ENCODE results near the gene TRAK2. TPM values are rescaled to one million over a fixed set of nuclear protein-coding genes. Genes with fewer than 3 reads are reported as not detected.

Gene TRAK2
- total and polyA plus RNA-seq, 8 donors, result 8.2 to 46.8 (median 27.2) TPM

GRCh38 chr2:201472411-201472810, 21.2 kb upstream of the TRAK2 start:
- H3K9me3 ChIP-seq, result no peaks in the 10 kb centered on the region
- intact Hi-C loops (cut with DNase I; ENCODE audit: low total_unique reads), result no loop called here

GRCh38 chr2:201471732-201472393, 20.6 kb upstream of the TRAK2 start:
- Histone ChIP-seq H3K4me1 (no peaks in the 10 kb centered on the region), H3K4me3 (no peak overlapping the region), H3K36me3 (peaks cover 6 to 90% (median 83%) of the 10 kb centered on the region in 4 donors), H3K9me3 (no peaks in the 10 kb centered on the region), H3K27ac (no peak overlapping the region), H3K27me3 (no peaks in the 10 kb centered on the region)
- intact Hi-C loops (cut with DNase I; ENCODE audit: low total_unique reads), result no loop called here
- TF ChIP-seq EP300 (IDR thresholded peaks at IDR 0.05), result no peak
- TF ChIP-seq POLR2AphosphoS5 (IDR thresholded peaks at IDR 0.05), result no peak
- TF ChIP-seq POLR2A (IDR thresholded peaks at IDR 0.05), result no peak
- TF ChIP-seq CTCF (IDR thresholded peaks at IDR 0.05), result no peak
- DNase-seq, result no peak
- 44 to 66% (median 57%) methylated on average over 3 of the region's 3 CpGs for WGBS, 5 donors

More at GRCh38 chr2:201472411-201472810, 21.2 kb upstream of the TRAK2 start:
- WGBS, 5 donors, result 78 to 88% (median 86%) methylated on average over 3 of the region's 3 CpGs
- Histone ChIP-seq H3K4me3 (no peak overlapping the region), H3K4me1 (no peaks in the 10 kb centered on the region), H3K27ac (no peak overlapping the region), H3K27me3 (no peaks in the 10 kb centered on the region), H3K36me3 (peaks cover 6 to 89% (median 82%) of the 10 kb centered on the region in 4 donors)
- no peak for TF ChIP-seq CTCF (IDR thresholded peaks at IDR 0.05)
- TF ChIP-seq POLR2A (IDR thresholded peaks at IDR 0.05), result no peak
- no peak for TF ChIP-seq EP300 (IDR thresholded peaks at IDR 0.05)
- TF ChIP-seq POLR2AphosphoS5 (IDR thresholded peaks at IDR 0.05), result no peak
- no peak for DNase-seq

GRCh38 chr2:201470821-201471731, 19.8 kb upstream of the TRAK2 start:
- intact Hi-C loops (cut with DNase I; ENCODE audit: low total_unique reads), result no loop called here
- no peak for DNase-seq
- Histone ChIP-seq H3K27me3 (no peaks in the 10 kb centered on the region), H3K4me1 (peaks cover 0 to under 1% (median 0%) of the 10 kb centered on the region in 4 donors), H3K9me3 (no peaks in the 10 kb centered on the region), H3K27ac (no peak overlapping the region), H3K4me3 (no peak overlapping the region), H3K36me3 (peaks cover 6 to 93% (median 78%) of the 10 kb centered on the region in 4 donors)
- WGBS, 5 donors, result 83 to 90% (median 86%) methylated on average over 9 of the region's 9 CpGs
- TF ChIP-seq EP300 (IDR thresholded peaks at IDR 0.05) (no peak), POLR2AphosphoS5 (IDR thresholded peaks at IDR 0.05) (no peak), POLR2A (IDR thresholded peaks at IDR 0.05) (no peak), CTCF (IDR thresholded peaks at IDR 0.05) (no peak)

GRCh38 chr2:201467666-201468065, 16.4 kb upstream of the TRAK2 start:
- peaks cover 7 to 92% (median 66%) of the 10 kb centered on the region in 4 donors for H3K36me3 ChIP-seq
- H3K4me3 ChIP-seq, result no peak overlapping the region
- peaks cover 0 to 12% (median 8%) of the 10 kb centered on the region in 4 donors for H3K4me1 ChIP-seq
- no peak for DNase-seq
- no peak overlapping the region for H3K27ac ChIP-seq
- no peaks in the 10 kb centered on the region for H3K27me3 ChIP-seq
- TF ChIP-seq EP300 (IDR thresholded peaks at IDR 0.05) (no peak), CTCF (IDR thresholded peaks at IDR 0.05) (no peak), POLR2A (IDR thresholded peaks at IDR 0.05) (no peak), POLR2AphosphoS5 (IDR thresholded peaks at IDR 0.05) (no peak)
- intact Hi-C loops (cut with DNase I; ENCODE audit: low total_unique reads), result no loop called here
- H3K9me3 ChIP-seq, result no peaks in the 10 kb centered on the region

Measured in stomach (tissue), 9 donors.